KMS-11 (cell line): ENCODE measurements around the gene PDGFA.

Experiments
- H2AFZ ChIP-seq: fragments of 200-600 bp; sonication (generic); 2 replicates; pipeline ENCODE4 v1.6.1; 2016; ENCODE audit warnings: antibody characterized with exemption, mixed run types, low read depth
- H3K27ac ChIP-seq: fragments of 200-600 bp; sonication (generic); 2 replicates; pipeline ENCODE4 v1.6.1; 2016; ENCODE audit warnings: mild to moderate bottlenecking, mixed run types
- H3K27me3 ChIP-seq: fragments of 200-600 bp; sonication (generic); 2 replicates; pipeline ENCODE4 v1.6.1; 2017; ENCODE audit warnings: mild to moderate bottlenecking, low read depth, mixed run types, moderate library complexity; ENCODE audit not compliant: insufficient read depth
- H3K36me3 ChIP-seq: fragments of 200-600 bp; sonication (generic); 2 replicates; pipeline ENCODE4 v1.6.1; 2017; ENCODE audit warnings: mild to moderate bottlenecking, mixed run types; ENCODE audit not compliant: insufficient read depth
- H3K4me1 ChIP-seq: fragments of 200-600 bp; sonication (generic); 2 replicates; pipeline ENCODE4 v1.6.1; 2016; ENCODE audit warnings: mild to moderate bottlenecking, low read depth, mixed run types; ENCODE audit not compliant: poor library complexity, severe bottlenecking
- H3K4me2 ChIP-seq: fragments of 200-600 bp; sonication (generic); 2 replicates; pipeline ENCODE4 v1.7.0; 2016; ENCODE audit warnings: mild to moderate bottlenecking, mixed run types
- H3K4me3 ChIP-seq: fragments of 200-600 bp; sonication (generic); IDR thresholded peaks from 2 replicates; pipeline ENCODE4 v1.6.1; 2017; ENCODE audit warnings: low read depth, low read length, mixed read lengths; ENCODE audit not compliant: insufficient read depth
- H3K79me2 ChIP-seq: fragments of 200-600 bp; sonication (generic); 2 replicates; pipeline ENCODE4 v1.6.1; 2016; ENCODE audit warnings: low read depth, mixed run types; ENCODE audit not compliant: insufficient read depth
- H3K9ac ChIP-seq: fragments of 200-600 bp; sonication (generic); 2 replicates; pipeline ENCODE4 v1.6.1; 2016; ENCODE audit warnings: mild to moderate bottlenecking, mixed run types
- H4K20me1 ChIP-seq: fragments of 200-600 bp; sonication (generic); 2 replicates; pipeline ENCODE4 v1.6.1; 2016; ENCODE audit warnings: mild to moderate bottlenecking, mixed run types; ENCODE audit not compliant: insufficient read depth
- TF ChIP-seq, protein P1 (sequence below): fragments of 200-600 bp; sonication (generic); conservative IDR thresholded peaks from 2 replicates; pipeline ENCODE4 v1.6.1; 2017; ENCODE audit warnings: low read depth, mild to moderate bottlenecking, antibody characterized with exemption, low read length, moderate library complexity, mixed read lengths

The PDGFA gene

DNA sequence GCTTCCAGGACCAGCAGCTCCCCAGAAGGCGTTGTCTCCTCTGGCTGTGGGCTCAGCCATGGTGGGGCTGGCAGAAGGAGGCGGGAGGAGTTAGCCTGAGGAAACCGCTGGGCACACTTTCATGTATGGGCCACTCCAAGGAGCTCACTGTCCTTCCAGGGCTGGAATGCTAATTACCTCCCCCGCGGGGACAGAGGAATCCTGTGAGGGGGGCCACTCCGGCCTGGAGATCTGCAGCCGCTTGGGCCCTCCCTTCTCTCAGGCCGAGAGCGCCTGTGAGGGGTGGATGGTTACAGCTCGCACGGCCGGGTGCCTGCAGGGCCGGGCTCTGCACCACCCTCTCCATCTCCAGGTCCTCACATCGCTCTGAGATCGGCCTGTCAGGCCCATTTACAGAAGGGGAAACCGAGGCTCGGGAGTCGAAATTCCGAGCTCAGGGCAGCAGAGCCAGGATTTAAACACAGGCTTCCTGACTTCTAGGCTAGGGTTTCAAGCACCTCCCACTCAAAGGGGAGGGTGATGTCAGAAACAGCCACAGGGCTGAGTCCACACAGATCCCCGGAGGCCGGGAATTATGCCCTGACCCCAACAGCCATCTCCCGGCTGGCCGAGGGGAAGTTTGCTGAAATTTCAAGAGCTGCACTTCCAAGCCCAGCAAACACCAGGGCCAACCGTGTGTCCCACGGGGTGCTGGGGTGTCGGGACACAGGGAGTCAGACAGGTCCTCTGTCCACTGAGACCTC, 59.1 kb downstream of the PDGFA start:
- no peaks in the 10 kb centered on the region for H4K20me1 ChIP-seq
- H3K36me3 ChIP-seq, result no peaks in the 10 kb centered on the region
- no peak overlapping the region for H3K9ac ChIP-seq
- no peaks in the 10 kb centered on the region for H3K4me1 ChIP-seq
- H3K79me2 ChIP-seq, result no peaks in the 10 kb centered on the region
- H2AFZ ChIP-seq, result no peak overlapping the region
- no peak overlapping the region for H3K27ac ChIP-seq
- TF ChIP-seq, protein P1, sequence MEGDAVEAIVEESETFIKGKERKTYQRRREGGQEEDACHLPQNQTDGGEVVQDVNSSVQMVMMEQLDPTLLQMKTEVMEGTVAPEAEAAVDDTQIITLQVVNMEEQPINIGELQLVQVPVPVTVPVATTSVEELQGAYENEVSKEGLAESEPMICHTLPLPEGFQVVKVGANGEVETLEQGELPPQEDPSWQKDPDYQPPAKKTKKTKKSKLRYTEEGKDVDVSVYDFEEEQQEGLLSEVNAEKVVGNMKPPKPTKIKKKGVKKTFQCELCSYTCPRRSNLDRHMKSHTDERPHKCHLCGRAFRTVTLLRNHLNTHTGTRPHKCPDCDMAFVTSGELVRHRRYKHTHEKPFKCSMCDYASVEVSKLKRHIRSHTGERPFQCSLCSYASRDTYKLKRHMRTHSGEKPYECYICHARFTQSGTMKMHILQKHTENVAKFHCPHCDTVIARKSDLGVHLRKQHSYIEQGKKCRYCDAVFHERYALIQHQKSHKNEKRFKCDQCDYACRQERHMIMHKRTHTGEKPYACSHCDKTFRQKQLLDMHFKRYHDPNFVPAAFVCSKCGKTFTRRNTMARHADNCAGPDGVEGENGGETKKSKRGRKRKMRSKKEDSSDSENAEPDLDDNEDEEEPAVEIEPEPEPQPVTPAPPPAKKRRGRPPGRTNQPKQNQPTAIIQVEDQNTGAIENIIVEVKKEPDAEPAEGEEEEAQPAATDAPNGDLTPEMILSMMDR, result no peak
- no peak overlapping the region for H3K4me2 ChIP-seq
- peaks cover 9% of the 10 kb centered on the region; the same call in 1 of the 2 replicates for H3K27me3 ChIP-seq
- no peak overlapping the region for H3K4me3 ChIP-seq

DNA sequence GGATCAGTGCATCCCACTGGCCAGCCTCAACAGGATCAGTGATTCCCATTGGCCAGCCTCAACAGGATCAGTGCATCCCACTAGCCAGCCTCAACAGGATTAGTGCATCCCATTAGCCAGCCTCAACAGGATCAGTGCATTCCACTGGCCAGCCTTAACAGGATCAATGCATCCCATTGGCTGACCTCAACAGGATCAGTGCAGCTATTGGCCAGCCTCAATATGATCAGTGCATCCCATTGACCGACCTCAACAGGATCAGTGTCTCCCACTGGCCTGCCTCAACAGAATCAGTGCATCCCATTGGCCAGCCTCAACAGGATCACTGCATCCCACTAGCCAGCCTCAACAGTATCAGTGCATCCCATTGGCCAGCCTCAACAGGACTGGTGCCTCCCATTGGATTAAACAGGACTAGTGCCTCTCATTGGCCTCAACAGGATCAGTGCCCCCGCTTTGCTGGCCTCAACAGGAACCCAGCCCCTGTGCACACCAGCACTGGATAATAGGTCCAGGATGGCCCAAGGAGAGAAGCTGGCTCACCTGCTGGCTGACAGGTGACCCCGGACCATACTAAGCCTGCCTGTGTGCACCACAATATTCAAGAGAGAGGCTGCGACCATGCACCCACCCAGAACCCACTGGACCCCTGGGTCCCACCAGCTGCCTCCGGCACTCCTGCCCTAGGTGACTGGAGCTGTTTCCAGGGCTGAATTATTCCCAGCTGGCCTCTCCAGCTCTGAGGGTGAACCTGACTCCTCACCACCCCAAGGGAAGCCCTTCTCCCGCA, 59.9 kb downstream of the PDGFA start:
- H3K9ac ChIP-seq, result no peak overlapping the region
- H3K79me2 ChIP-seq, result no peaks in the 10 kb centered on the region
- H2AFZ ChIP-seq, result no peak overlapping the region
- TF ChIP-seq, protein P1, result no peak
- no peak overlapping the region for H3K4me3 ChIP-seq
- H3K4me2 ChIP-seq, result no peak overlapping the region
- peaks cover 9% of the 10 kb centered on the region; the same call in 1 of the 2 replicates for H3K27me3 ChIP-seq
- H3K36me3 ChIP-seq, result no peaks in the 10 kb centered on the region
- no peak overlapping the region for H3K27ac ChIP-seq
- H3K4me1 ChIP-seq, result no peaks in the 10 kb centered on the region
- no peaks in the 10 kb centered on the region for H4K20me1 ChIP-seq

DNA sequence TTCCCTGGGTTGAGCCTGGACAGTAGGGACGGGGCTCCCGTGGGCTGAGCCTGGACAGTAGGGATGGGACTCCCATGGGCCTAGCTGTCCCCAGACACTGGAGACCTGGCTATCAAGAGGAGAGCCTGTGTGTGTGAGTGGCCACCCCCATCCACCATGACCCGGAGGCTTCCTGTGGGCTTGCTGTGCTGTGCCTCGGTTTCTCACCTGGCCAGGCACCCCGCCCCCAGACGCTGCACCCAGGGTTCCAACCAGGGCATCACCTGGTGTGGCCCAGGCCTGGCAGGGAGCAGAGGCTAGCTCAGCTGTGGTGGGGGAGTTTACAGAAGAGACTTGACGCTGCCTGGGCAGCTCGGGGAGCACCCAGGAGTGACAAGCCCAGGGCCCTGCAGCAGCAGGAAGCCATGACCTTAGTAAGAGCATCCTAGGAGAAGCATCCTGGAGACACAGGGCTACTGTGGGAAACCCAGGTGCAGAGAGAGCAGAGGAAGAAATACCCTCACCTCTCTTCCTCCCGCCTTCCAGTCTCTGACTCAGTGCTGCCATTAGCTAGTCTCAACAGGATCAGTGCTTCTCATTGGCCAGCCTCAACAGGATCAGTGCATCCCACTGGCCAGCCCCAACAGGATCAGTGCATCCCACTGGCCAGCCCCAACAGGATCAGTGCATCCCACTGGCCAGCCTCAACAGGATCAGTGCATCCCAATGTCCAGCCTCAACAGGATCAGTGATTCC, 61.0 kb downstream of the PDGFA start:
- Histone ChIP-seq H3K9ac (no peak overlapping the region), H3K4me2 (no peak overlapping the region), H3K27me3 (peaks cover 9% of the 10 kb centered on the region; the same call in 1 of the 2 replicates), H2AFZ (no peak overlapping the region), H3K4me3 (no peak overlapping the region), H3K27ac (no peak overlapping the region), H4K20me1 (no peaks in the 10 kb centered on the region), H3K4me1 (no peaks in the 10 kb centered on the region), H3K36me3 (no peaks in the 10 kb centered on the region), H3K79me2 (no peaks in the 10 kb centered on the region)
- TF ChIP-seq, protein P1, result no peak

DNA sequence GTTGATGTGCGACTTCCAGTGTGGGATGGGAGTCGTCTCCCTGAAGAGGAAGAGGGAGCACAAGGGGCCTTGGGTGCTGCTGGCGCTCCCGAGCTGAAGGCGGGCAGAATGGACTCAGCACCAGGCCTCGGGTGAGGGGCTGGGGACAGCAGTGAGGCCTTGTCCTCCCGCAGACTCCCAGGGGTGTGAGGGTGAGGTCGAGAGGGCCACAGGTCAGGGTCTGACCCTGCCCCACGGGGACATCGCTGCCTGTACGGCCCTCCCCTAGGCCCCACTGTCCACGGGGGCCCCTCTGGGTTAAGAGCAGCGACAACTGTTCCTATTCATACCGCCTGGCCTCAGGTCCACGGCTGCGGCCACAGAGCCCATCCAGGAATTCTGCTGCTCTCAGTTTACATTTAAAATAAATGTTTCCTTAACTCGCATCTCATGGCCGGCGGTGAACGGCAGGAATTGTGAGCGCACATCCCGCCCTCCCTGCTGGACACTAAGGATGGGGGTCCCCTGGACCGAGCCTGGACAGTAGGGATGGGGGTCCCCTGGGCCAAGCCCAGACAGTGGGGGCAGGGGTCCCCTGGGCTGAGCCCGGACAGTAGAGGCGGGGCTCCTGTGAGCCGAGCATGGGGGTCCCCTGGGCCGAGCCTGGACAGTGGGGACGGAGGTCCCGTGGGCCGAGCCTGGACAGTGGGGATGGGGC, 61.7 kb downstream of the PDGFA start:
- Histone ChIP-seq H3K79me2 (no peaks in the 10 kb centered on the region), H3K9ac (no peak overlapping the region), H3K4me2 (no peak overlapping the region), H4K20me1 (no peaks in the 10 kb centered on the region), H3K4me3 (no peak overlapping the region), H3K27ac (no peak overlapping the region), H3K4me1 (no peaks in the 10 kb centered on the region), H2AFZ (no peak overlapping the region), H3K27me3 (peaks cover 9% of the 10 kb centered on the region; the same call in 1 of the 2 replicates), H3K36me3 (no peaks in the 10 kb centered on the region)
- TF ChIP-seq, protein P1, result no peak
